Stomach (tissue), 9 donors: Measurements from ENCODE around the gene PCLO. TPM values are rescaled to one million over a fixed set of nuclear protein-coding genes. Genes with fewer than 3 reads are reported as not detected.

Source experiments
- DNase-seq, 2 donors: peaks; one replicate each; pipeline versions ENCODE4 v3.0.0 to v3.0.0-alpha.2; 2013 to 2019
- H3K27ac ChIP-seq, 5 donors: fragments of 200-600 bp in 4 of 5; sonication (generic) in 4 of 5; one replicate each; pipeline ENCODE4 v1.5.1; 2013 to 2019; ENCODE audit warnings: mild to moderate bottlenecking in 1 of 5, moderate library complexity in 1 of 5
- H3K27me3 ChIP-seq, 3 donors: fragments of 200-600 bp; sonication (generic); one replicate each; pipeline ENCODE4 v1.5.1; 2017 to 2019; ENCODE audit warnings: mixed run types in 1 of 3
- H3K36me3 ChIP-seq, 4 donors: fragments of 200-600 bp; sonication (generic); 1 replicate in 3 of 4; 2 replicates in 1 of 4; pipeline ENCODE4 v1.5.1; 2016 to 2019
- H3K4me1 ChIP-seq, 4 donors: fragments of 200-600 bp; sonication (generic); one replicate each; pipeline ENCODE4 v1.5.1; 2016 to 2019
- H3K4me3 ChIP-seq, 4 donors: fragments of 200-600 bp; sonication (generic) in 3 of 4; one replicate each; pipeline ENCODE4 v1.5.1; 2016 to 2019; ENCODE audit warnings: mild to moderate bottlenecking in 1 of 4
- H3K9me3 ChIP-seq, 4 donors: fragments of 200-600 bp; sonication (generic); one replicate each; pipeline ENCODE4 v1.5.1; 2016 to 2019
- CTCF ChIP-seq, 7 experiments: fragments of 450-650 bp in 4 of 7; fragments of 200-600 bp in 3 of 7; sonication (generic) in 3 of 7; IDR thresholded peaks; one replicate each; pipeline ENCODE4 v1.5.1; 2016 to 2019; ENCODE audit warnings: antibody characterized with exemption in 7 of 7, control low read depth in 2 of 7, mild to moderate bottlenecking in 1 of 7
- EP300 ChIP-seq: sonication (generic); formaldehyde crosslinking; IDR thresholded peaks from one replicate; pipeline ENCODE4 v1.6.1; 2017; ENCODE audit warnings: antibody characterized with exemption
- POLR2A ChIP-seq, 4 donors: fragments of 450-650 bp; IDR thresholded peaks; one replicate each; pipeline ENCODE4 v1.6.1; 2016; ENCODE audit warnings: antibody characterized with exemption in 4 of 4, control low read depth in 2 of 4, mild to moderate bottlenecking in 1 of 4, moderate library complexity in 1 of 4
- POLR2AphosphoS5 ChIP-seq, 3 donors: sonication (generic); formaldehyde crosslinking; IDR thresholded peaks; one replicate each; pipeline ENCODE4 v1.6.1; 2016; ENCODE audit warnings: antibody characterized with exemption in 3 of 3
- WGBS, 5 donors: extraction: QIAGEN DNeasy Blood & Tissue Kit in 3 of 5; methylation state at CpG; one replicate each; pipeline versions ENCODE4 v1.1.5 to v1.1.7; 2013 to 2018; 5-methylcytosine and 5-hydroxymethylcytosine counted together
- intact Hi-C: fragments of 100-400 bp; cut with DNase I; formaldehyde crosslinking; loops from one replicate; pipeline ENCODE4 v1.15.1; 2023; ENCODE audit warnings: low total_unique reads
- polyA plus RNA-seq, 3 donors: library from polyadenylated mRNA; stranded (reverse); fragments of 200-250 nt; gene quantifications; one replicate each; pipeline ENCODE4 v1.2.3, GENCODE V29; 2013
- total RNA-seq, 5 donors: library from RNA; depleted of rRNA; stranded (reverse); fragments of >200 nt; gene quantifications; one replicate each; pipeline versions ENCODE4 v1.1.0 to v1.2.3, GENCODE V29; 2014 to 2016
- donor health status: healthy with polysubstance abuse.
- donor health status: Bipolar disorder and iron deficiency.
- donor health status: healthy.

Gene PCLO
- total and polyA plus RNA-seq, 8 donors: 0.31 to 8.1 (median 3.9) TPM

GRCh38 chr7:83058667-83059066 is 104.0 kb downstream of the PCLO start:
- no peak overlapping the region for H3K27ac ChIP-seq
- H3K4me3 ChIP-seq: no peak overlapping the region
- no peaks in the 10 kb centered on the region for H3K9me3 ChIP-seq
- no peaks in the 10 kb centered on the region for H3K4me1 ChIP-seq
- DNase-seq: no peak
- 82 to 95% (median 93%) methylated on average over 5 of the region's 5 CpGs for WGBS, 5 donors
- no peaks in the 10 kb centered on the region for H3K27me3 ChIP-seq
- no peak for TF ChIP-seq POLR2AphosphoS5 (IDR thresholded peaks at IDR 0.05)
- TF ChIP-seq CTCF (IDR thresholded peaks at IDR 0.05): no peak
- TF ChIP-seq EP300: no peak
- TF ChIP-seq POLR2A (IDR thresholded peaks at IDR 0.05): no peak
- intact Hi-C loops: no loop called here
- no peaks in the 10 kb centered on the region for H3K36me3 ChIP-seq

DNA sequence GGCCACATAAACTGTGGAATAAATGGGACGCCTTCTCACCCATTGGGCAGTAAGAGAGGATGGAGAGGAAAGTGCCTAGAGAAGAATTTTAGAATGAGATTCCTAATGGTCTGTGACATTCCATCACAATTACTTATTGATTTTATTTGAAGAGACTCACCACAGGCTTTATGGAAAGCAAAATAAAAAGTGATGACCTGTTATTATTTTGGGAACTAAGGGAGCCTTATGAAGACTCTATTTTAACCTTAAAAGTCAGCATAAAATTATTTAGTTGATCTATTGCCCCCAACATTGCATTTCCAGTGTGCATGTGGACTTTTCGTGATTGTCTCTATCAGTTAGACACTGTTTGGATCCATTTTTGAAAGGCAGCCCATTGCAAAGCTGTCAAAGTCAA is 107.5 kb downstream of the PCLO start:
- no peaks in the 10 kb centered on the region for H3K36me3 ChIP-seq
- 91 to 94% (median 91%) methylated on average over 2 of the region's 2 CpGs for WGBS, 5 donors
- no peak for TF ChIP-seq POLR2A (IDR thresholded peaks at IDR 0.05)
- no peak for TF ChIP-seq CTCF (IDR thresholded peaks at IDR 0.05)
- TF ChIP-seq POLR2AphosphoS5 (IDR thresholded peaks at IDR 0.05): no peak
- no peak for TF ChIP-seq EP300
- no peaks in the 10 kb centered on the region for H3K27me3 ChIP-seq
- no peak for DNase-seq
- no peaks in the 10 kb centered on the region for H3K4me1 ChIP-seq
- no peaks in the 10 kb centered on the region for H3K9me3 ChIP-seq
- no peak overlapping the region for H3K4me3 ChIP-seq
- intact Hi-C loops: no loop called here
- no peak overlapping the region for H3K27ac ChIP-seq

DNA sequence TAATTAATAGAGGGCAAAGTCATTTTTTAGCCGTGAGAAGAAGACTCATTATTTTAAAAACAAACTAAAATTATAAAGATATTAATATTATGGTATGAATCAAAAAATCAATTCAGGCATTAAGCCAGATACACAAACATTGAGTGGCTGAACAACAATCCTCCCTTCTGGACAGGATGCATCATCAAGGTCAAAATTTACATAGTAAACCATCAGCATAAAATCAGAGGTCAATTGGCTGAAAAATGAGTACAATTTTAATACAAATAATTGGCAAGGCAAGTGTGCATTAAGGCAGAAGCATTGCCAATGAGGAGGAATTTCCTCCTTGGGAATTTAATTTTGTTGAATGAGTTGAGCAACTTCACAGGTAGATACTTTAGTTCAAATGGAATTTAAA is 108.2 kb downstream of the PCLO start:
- Histone ChIP-seq H3K4me3 (no peak overlapping the region), H3K27me3 (no peaks in the 10 kb centered on the region), H3K4me1 (no peaks in the 10 kb centered on the region), H3K36me3 (no peaks in the 10 kb centered on the region), H3K27ac (no peak overlapping the region), H3K9me3 (no peaks in the 10 kb centered on the region)
- TF ChIP-seq POLR2AphosphoS5 (IDR thresholded peaks at IDR 0.05) (no peak), POLR2A (IDR thresholded peaks at IDR 0.05) (no peak)
- 67 to 83% (median 74%) methylated on average over 1 of the region's 1 CpG for WGBS, 5 donors
- no peak for DNase-seq
- intact Hi-C loops: no loop called here

DNA sequence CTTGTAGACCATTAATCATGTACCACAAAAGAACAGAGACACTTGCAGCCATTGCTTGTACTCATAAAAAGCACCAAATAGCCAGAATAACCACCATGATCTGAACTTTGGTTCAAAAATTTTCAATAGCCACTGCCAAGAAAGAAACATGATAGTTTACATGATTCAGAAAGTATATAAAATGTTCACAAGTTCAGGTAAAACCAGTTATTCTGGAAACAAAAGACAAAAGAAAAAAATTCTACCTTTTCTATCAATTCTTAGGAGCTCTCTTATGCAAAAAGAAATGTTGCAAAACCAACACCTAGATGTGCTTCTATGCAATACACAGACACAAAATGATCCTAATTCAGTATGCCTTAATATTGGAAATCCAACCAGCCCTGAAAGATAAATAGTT is 108.7 kb downstream of the PCLO start:
- Histone ChIP-seq H3K4me1 (no peaks in the 10 kb centered on the region), H3K36me3 (no peaks in the 10 kb centered on the region), H3K27me3 (no peaks in the 10 kb centered on the region), H3K9me3 (no peaks in the 10 kb centered on the region), H3K4me3 (no peak overlapping the region), H3K27ac (no peak overlapping the region)
- intact Hi-C loops: no loop called here
- no peak for TF ChIP-seq CTCF (IDR thresholded peaks at IDR 0.05)
- TF ChIP-seq POLR2AphosphoS5 (IDR thresholded peaks at IDR 0.05): no peak
- no peak for DNase-seq

GRCh38 chr7:83040484-83040883 is 122.2 kb downstream of the PCLO start:
- TF ChIP-seq EP300 (no peak), POLR2A (IDR thresholded peaks at IDR 0.05) (no peak), POLR2AphosphoS5 (IDR thresholded peaks at IDR 0.05) (no peak), CTCF (IDR thresholded peaks at IDR 0.05) (no peak)
- no peak for DNase-seq
- Histone ChIP-seq H3K4me3 (no peak overlapping the region), H3K27me3 (no peaks in the 10 kb centered on the region), H3K9me3 (no peaks in the 10 kb centered on the region), H3K4me1 (no peaks in the 10 kb centered on the region), H3K27ac (no peak overlapping the region), H3K36me3 (no peaks in the 10 kb centered on the region)
- intact Hi-C loops: no loop called here
- 70 to 87% (median 78%) methylated on average over 3 of the region's 3 CpGs for WGBS, 5 donors
